HG03354 (cell line): Measurements from ENCODE around the gene CNPY4.
"Not testable (repeated sequence)": the region's sequence is repeated elsewhere in the genome, so short reads cannot be mapped to it uniquely, and the experiment has no call there.

ENCODE experiments used
- ATAC-seq: cut with Tn5 transposase; IDR thresholded peaks from one replicate; pipeline ENCODE4 v1.9.1; 2021; ENCODE audit warnings: mild to moderate bottlenecking; ENCODE audit not compliant: unreplicated experiment, poor library complexity, severe bottlenecking

Gene CNPY4

DNA sequence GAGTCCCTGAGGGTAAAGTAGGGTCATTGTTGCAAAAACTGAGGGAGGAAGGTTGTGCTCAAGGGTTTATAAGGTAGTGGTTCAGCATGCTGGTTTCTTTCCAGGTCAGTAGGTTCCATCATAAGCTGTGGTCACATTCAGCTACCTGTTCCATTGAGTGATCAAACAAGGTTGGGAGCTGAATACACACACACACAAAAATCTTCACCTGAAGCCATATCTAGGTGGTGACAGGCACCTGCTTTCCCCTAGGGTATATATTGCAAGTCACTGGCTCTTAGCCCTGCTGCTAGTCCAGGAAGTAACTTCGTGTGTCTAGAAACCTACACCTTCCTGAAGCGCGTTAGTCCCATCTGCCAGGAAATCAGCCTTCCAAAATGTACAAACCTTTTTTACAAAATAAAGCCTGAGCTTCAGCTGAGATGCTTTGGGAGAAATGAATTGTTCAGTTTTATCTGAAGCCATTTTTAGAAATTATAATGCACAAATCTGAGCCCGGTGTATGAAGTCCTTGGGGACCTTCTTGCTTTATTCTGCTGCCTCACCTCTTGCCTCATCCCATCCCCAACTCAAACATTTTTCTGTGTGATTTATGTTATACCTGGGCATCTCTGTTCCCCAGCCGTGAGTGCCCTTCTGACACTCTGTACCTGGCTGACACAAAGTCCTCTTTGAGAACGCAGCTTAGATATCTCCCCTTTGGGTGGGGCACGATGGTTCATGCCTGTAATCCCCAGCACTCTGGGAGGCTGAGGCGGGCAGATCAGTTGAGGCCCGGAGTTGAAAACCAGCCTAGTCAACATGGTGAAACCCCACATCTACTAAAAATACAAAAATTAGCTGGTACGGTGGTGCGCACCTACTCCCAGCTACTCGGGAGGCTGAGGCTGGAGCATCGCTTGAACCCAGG lies 18.7 kb downstream of the CNPY4 start:
- no peak for ATAC-seq

DNA sequence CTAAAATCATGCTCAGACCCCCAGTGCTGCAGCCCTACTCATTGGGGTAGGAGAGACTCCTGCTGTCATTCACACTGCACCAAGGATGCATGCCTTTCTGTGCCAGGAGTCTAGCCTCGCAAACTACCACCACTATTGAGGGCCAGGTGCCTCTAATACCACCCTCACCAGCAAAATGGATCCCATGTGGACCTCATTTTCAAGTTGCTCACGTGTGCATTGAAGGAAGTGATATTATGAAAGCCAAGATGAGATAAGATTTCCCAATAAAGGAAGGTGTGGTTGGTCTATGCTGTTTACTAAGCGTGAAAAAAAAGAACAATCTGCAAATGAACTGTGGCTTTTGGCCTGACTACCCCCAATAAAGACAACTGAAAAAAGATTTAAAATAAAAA lies 22.1 kb downstream of the CNPY4 start:
- ATAC-seq, result no peak

DNA sequence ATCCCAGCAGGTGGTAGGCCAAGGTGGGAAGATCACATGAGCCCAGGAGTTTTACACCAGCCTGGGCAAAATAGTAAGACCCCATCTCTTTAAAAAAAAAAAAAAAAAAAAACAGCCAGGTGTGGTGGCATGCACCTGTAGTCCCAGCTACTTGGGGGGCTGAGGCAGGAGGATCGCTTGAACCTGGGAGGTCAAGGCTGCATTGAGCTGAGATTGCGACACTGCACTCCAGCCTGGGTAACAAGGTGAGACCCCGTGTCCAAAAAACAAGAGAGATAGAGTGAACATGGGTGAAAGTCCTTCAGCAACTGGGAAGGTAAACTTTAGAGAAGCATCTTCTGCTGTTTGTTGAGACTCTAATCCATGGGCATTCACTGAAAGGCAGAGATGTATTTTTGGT lies 23.0 kb downstream of the CNPY4 start:
- ATAC-seq, result no peak

DNA sequence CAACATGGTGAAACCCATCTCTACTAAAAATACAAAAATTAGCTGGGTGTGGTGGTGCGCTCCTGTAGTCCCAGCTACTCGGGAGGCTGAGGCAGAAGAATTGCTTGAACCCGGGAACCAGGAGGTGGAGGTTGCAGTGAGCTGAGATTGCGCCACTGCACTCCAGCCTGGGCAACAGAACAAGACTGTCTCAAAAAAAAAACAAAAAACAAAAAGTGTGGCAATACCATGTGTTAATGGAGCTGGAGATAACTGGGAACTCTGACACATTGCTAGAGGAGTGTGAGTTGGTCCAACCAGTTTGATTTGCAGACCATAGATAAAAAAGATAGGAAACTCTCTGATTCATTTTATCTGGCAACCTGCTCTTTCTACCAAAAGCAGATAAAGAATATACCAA lies 26.9 kb downstream of the CNPY4 start:
- ATAC-seq, result not testable (repeated sequence)

DNA sequence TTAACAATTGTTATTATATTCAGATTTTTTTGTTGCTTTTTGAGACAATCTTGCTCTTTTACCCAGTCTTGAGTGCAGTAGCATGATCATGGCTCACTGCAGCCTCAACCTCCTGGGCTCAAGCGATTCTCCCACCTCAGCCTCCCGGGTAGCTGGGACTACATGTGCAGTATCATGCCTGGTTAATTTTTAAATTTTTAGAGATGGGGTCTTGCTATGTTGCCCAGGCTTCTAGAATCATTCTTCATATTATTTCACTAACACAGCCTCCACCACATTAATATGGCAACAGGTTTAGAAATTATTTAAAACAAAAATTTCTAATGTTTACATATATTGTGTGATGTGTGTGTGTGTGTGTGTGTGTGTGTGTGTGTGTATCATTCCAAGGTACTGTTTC lies 27.8 kb downstream of the CNPY4 start:
- no peak for ATAC-seq

DNA sequence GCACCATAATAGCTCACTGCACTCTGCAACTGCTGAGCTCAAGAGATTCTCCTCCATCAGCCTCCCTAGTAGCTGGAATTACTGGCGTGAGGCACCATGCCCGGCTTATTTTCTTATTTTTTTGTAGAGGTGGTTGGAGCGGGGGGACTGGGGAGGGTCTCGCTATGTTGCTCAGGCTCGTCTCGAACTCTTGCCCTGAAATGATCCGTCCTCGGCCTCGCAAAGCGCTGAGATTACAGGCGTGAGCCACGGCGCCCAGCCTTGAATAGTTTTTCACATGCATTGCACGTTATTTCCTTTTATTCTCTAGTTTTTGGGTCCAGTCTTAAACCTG lies 28.8 kb downstream of the CNPY4 start:
- ATAC-seq, result no peak

DNA sequence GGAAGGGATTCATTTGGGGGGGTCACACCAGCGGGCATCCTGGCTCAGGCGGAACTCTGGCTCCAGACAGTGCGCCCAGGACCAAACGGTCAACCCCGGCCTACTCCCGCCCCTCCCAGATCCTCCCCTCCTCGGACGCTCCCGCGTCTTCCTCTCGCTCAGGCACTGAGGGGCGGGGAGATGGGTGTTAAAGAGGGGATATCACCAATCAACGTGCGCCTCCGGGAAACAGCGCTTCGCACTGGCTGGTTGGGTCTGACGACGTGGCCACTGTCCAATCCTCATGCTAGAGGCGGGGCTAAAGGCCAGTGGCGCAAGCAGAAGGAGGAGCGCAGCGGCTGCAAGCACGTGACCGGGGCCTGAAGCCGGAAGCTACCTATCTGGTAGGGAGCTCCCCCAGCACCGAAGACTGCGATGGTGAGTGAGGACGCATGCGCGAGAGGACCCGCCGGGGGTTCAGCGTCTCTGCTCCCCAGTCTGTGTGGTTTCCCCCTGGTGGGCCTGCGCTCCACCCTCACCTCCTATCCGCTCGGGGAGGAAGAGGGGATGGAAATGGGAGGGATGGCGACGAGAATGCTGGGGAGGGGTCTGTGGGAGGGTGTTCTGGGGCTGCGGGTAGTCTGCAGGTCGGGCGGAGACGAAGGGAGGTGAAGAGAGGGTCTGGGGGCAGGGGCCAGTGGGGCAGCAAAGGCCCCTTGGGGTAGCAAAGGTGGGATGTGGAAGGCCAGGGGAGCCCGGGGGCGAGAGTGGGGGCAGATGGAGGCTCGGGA lies 29.3 kb downstream of the CNPY4 start, which contains the start of gene LAMTOR4:
Gene LAMTOR4 (plus strand): TSS at position 360 of the 770 bp plus-strand sequence. CDS start 55 bp downstream, at position 415.
- peak; percentile 98 for ATAC-seq

DNA sequence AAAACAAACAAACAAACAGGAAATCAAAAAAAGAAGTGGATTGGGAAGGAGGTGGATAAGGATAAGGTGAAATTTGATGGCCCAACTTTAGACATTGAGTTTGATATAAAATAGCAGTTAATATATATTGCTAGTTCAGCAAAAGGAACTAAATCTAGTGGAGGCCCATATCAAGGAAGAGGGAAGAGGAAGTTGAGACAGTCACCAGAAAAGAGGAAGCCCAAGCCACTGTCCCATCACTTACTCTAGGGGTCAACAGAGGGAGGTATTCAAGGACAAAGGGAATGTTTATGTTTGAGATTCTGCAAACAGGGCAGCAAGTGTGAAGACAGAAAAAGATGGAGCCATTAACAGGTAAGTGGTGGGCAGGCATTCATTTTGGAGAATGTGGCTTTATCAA lies 33.0 kb downstream of the CNPY4 start:
- ATAC-seq, result no peak

DNA sequence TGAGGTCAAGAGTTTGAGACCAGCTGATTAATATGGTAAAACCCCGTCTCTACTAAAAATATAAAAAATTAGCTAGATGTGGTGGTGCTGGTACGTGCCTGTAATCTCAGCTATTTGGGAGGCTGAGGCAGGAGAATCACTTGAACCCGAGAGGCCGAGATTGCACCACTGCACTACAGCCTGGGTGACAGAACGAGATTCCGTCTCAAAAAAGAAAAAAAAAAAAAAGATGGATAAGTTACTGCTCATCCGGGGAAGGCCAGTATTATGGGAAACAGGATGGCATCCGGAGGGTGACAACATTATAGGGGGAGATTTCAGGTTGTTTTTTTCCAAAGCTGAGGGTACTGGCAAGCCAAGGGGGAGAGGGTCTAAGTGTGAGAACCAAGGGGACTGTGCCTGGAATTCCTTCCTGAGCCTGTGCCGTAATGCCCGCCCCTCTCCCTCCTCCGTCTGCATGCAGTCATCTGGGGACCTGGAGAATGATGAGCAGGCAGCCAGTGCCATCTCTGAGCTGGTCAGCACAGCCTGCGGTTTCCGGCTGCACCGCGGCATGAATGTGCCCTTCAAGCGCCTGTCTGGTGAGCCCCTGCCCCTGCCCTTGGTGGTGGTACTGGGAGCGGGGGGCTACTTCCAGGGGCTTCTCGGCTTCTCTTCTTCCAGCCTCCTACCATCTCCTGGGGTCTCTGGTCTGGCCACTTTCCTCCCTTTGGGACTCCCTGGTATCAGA lies 33.7 kb downstream of the CNPY4 start:
- no peak for ATAC-seq

DNA sequence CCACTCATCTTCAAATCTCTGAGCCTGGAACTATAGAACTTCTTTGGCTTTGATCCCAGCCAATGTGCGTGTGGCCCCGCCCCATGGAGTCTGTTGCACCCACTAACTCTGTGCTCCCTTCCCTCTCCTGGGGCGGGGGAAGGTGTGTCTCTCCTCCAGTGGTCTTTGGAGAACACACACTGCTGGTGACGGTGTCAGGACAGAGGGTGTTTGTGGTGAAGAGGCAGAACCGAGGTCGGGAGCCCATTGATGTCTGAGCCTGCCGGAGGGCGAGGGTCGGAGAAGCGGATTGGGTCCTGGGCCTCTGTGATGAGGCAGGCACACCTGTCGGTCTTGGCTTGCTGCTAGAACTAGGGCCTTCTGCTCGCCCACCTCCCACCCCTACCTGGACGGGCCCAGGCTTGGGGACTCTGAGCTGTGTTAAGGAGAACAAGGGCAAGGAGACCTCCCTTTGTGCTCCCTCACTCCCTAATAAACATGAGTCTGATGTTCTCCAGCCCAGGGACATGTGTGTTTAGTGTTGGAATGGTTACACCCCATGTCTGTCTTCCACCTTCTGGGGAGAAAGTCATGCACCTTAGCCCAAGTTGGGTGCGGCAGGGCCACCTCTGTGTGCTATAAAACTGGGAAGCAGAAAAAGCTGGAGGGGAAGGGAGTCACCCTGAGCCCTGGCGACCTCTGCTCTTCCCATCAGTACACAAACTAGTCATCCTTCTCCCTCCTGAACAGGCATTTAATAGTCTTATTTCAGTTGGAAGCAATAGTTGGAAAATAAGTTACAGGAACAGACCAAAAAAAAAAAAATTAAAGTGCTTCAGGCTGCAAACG lies 34.5 kb downstream of the CNPY4 start:
- ATAC-seq, result no peak

DNA sequence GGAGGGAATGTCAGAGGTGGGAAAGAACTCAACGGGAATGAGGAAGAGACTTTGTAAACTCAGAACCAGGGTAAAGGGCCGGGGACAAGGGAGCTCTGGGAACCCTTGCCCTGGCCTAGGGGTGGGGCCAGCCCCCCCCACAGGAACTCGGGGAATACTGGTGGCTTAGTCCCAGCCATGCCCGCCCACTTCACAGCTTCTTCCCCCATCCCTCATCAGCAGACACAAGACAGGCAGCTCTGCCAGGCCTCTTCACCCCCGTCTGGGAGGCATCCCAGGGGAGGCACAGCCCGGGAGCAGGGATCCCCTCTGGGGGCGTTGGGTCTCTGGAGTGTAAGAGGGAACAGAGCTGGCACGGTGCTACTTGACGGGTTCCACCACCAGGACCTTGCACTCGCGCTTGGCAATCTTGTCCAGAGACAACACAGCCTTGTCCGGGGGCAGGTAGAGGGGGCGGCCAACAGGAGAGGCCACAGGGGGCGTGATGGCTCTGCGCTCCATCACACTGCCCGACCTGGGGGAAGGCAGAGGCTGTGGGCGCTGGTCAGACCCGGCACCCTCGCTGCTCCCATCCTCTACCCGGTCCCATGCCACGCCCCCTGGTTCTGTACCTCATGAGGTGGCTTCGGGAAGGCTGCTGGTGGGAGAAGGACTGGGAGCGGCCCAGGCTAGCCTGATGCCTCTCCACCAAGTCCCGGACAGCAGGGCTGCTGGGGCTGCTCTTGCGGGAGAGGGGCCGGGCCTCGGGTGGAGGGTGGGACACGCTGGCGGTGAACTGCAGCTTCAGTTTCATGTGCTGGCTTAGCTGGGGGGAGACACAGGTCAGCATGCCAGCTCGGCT lies 35.4 kb downstream of the CNPY4 start:
- no peak for ATAC-seq

DNA sequence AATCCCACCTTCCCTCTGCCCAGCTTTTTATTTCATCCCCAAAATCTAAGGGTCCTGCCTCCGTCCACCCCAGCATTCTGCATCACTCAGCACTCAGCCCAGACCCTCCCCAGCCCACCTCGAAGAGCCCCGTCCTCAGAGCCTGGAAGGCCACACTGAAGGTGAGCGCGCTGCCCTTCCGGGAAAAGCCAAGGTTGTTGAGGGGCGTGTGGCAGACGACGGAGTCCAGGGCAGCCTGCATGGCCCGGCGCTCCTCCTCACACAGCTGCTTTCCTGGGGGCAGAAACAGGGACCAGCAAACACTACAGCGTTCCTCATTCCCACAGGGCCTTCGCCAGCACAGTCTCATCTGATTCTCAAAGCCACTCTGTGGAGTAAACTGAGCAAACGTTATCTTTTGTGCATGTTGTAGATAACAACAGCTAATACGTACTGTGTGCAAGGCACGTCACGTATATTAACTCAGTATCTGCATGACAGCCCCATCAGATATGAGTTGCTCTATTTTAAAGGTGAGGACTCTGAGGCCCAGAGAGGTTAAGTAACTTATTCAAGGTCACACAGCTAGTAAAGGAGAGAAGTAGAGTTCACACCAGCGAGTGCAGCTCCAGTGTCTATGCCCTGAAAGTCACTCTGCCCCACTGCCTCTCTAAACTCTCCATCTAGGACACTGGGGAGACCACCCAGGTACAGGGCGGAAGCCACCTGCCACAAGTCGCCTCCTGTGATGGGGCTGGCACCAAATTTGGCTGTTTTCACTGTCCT lies 36.3 kb downstream of the CNPY4 start:
- ATAC-seq, result no peak

DNA sequence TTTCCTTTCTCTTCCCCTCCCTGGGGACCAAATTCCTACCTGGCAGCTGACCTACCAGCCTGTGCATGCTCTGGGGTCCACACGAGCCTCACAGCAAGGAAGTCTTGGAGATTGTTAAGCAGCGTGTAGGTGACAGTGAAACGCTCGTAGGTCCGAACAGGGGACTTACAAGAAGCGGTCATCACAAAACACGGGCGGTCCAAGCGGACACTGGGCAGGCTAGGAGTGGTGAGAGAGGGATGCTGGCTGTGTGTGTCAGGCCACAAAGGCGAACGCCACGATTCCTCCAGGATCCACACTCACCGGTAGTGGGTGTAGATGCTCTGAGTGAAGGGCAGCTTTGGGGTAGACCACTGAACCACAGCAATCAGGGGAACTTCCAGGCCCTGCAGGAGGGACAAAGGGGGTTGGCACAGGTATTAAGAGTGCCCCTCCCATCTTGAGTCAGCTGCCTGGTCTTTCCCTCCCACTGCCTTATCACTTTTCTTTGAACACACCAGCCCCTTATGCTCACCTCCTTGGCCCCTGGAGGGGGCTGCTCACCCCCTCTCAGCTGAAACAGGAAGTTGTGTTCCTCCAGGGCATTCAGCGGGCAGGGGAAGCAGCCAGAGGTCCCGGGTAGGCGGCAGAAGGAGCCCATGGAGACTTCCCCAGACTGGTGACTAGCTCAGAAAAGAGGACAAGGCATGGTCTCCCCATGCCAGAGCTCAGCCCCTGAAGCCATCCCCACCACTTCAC lies 37.1 kb downstream of the CNPY4 start:
- no peak for ATAC-seq

DNA sequence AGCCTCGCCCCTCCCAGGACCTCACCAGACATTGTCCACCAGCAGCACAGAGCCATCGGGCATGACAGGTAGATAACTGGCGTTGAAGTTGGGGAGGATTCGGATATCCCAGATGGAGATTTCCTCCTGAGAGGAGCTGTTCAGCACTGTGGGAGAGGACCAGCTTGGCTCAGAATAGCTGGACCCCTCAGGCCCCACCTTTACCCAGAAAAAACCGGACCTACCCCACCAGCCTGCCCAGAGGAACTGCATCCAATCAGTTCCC lies 37.6 kb downstream of the CNPY4 start:
- ATAC-seq, result no peak

DNA sequence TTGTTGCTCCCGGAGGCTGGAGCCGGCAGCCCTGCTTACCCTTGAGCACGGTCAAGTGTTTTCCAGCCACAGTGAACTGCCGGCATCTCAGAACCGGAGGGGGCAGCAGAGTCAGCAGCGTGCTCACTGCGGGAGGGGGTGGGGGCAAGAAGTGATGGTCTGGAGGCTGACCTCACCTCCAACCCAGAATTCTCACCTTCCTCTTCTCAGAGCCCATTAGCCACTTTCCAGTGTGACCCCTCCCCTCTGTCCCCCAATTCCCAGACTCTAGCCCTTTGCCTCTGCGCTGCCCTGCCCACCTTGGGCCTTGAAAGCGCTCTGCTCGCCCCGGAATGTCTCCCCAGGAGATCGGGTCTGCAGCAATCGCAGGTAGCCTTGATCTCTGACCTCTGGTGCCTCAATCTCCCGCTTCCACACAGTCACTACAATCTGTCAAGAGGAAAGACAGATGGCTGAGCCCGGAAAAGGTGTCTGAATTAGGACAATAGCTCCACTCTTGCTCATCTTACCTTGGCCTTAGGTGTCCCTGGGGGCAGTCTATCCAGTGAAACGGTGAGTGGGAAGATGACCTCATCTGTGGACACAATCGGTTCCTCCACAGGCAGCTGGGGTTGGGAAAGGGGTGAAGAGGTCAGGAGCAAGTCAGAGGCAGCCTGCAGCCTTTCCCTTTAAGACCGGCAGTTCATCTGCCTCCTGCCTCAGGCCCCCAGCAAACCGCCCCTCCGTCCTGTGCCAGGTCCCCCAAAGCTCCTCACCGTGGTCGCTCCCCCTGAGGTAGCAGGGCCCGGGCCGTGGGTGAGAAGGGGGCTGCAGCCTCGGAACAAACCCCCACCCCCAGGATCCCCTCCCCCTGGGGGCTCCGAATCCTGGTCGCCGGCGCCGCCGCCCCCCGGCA lies 38.1 kb downstream of the CNPY4 start:
- ATAC-seq, result no peak

DNA sequence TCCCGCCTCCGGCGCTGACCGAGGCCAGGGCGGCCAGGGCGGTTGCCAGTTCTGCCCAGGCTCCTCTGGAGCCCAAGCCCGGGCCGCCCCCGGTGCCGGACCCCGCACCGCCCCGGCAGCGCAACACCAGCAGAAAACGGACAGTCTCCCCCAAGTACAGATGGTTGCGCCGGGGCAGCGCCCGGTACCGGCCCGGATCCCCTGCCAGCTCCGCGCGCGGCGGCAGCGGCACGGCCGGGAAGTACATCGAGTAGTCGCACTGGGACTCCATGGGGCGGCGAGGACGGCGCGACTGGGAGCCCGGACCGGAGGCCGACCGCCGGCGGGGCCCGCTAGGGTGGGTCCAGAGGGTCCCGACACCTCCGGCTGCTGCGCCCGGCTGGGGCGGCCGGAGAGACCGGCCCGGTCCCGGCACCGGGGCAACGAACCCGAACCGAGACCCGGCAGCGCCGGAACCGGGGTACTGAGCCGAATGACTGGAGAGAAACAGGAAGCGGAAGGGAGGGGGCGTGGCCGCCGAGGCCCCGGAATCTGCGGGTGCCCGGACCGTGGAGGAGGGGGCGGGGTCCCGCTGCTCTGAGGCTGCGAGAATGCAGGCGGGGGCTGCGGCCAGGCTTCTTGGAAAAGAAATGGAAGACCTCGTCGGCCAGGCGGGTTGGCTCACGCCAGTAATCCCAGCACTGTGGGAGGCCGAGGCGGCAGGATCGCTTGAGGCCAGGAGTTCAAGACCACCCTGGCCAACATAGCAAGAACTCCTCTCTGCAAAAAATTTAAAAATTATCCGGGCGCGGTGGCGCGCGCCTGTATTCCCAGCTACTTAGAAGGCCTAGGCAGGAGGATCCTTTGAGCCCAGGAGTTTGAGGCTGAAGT lies 39.0 kb downstream of the CNPY4 start, which contains the start of gene TRAPPC14:
Gene TRAPPC14 (minus strand): TSS at position 495 of the 870 bp plus-strand sequence. CDS start 224 bp downstream, at position 271.
- peak; percentile 85 for ATAC-seq
